Esophagus squamous epithelium (tissue), 4 donors: ENCODE data around the gene IQCK.

Source experiments
- CTCF ChIP-seq, 6 experiments: fragments of 450-650 bp in 4 of 6; fragments of 200-600 bp in 2 of 6; sonication (generic) in 2 of 6; IDR thresholded peaks; one replicate each; pipeline ENCODE4 v1.5.1; 2016 to 2019; ENCODE audit warnings: antibody characterized with exemption in 6 of 6, mild to moderate bottlenecking in 4 of 6, moderate library complexity in 4 of 6
- POLR2A ChIP-seq, 4 donors: fragments of 450-650 bp; IDR thresholded peaks; one replicate each; pipeline ENCODE4 v1.6.1; 2017; ENCODE audit warnings: antibody characterized with exemption in 4 of 4, mild to moderate bottlenecking in 4 of 4, moderate library complexity in 3 of 4

- TF ChIP-seq CTCF (IDR thresholded peaks at IDR 0.05) (no peak), POLR2A (IDR thresholded peaks at IDR 0.05) (no peak)
Observed at GRCh38 chr16:19771796-19772195, 53.7 kb downstream of the IQCK start.
